CD4-positive, alpha-beta T cell treated with Interleukin-17A for 1 hour (primary cell): ENCODE data around the gene IL17A.
"Not testable (repeated sequence)": the region's sequence is repeated elsewhere in the genome, so short reads cannot be mapped to it uniquely, and the experiment has no call there.

Experiments used
- DNase-seq: peaks from one replicate; pipeline ENCODE4 v3.0.0-alpha.2; 2020

The IL17A gene

DNA sequence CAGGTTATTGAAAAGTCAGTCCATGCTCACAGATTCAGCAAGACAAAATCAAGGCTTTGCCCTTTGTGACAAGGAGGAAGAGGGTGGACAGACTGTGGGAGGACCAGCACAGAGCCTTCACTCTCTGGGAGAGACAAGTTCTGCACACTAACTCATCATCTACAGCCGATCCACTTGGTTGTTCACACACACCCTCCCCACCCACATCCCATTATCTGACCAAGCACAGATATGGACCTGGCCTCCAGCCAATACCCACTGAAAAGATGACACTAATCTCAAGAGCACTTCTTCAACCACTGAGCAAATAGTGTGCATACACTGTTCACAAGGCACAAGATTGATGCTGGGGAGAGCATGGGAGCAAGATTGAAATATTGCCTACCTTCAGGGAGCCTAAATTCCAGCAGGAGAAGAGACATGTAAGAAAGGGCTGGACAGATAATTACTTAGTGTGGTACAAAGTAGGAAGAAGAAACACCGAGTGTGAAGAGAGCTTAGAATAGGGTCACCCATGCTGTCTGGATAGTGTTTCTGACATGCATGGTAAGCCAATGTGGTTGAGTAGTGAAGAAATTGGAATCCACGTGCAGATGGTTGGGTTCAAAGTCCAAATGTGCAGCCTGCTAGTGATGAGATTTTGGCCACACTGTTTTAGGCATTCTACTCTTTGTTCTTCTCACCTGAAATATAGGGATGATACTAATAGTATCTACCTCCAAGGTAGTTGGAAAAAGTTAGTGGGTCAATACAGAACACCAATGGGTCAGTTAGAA is 21.7 kb upstream of the IL17A start:
- no peak for DNase-seq

- no peak for DNase-seq
Measured at GRCh38 chr6:52167267-52167666, 18.9 kb upstream of the IL17A start.

- DNase-seq: not testable (repeated sequence)
Measured at GRCh38 chr6:52168351-52168750, 17.8 kb upstream of the IL17A start.

DNA sequence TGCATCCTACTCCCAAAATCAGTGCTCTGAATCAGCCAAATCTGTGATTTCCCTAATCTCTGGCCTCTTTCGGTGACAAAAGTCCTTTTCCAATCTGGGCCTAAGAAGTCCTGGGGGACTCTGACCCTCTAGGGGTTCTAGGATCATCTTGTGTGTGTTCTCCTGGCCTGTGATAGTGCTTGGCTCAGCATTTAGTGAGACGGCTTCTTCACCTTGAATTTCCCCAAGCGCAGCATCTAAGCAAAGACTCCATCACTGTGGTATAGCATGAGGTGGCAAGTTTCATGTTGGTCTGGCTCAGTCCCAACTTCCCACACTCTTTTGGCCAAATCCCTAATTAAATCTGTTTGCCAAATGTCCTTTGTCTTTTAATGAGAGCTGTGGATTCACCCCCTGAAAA is 12.1 kb upstream of the IL17A start:
- no peak for DNase-seq

- DNase-seq: peak; percentile 36
Measured at GRCh38 chr6:52176550-52176949, 9.6 kb upstream of the IL17A start.

DNA sequence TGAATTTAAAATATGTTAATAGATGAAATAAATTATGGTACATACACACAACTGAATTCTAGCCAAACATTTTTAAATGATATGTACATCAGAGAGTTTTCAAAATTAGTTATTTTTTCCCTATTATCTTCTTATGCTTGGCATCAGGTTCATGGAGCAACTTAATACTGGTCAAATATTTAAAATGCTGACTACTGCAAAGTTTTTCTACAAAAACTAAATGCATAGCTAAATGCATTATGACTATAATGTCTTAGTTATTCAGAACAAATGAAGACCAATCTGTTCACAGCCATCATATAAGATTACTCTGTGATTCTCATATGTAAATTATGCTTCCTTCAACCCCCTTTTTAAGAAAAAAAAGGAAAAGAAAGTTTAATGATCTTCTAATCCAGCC is 8.2 kb upstream of the IL17A start:
- no peak for DNase-seq

GRCh38 chr6:52180787-52181558 is 5.2 kb upstream of the IL17A start:
- no peak for DNase-seq

GRCh38 chr6:52183131-52183713 is 3.0 kb upstream of the IL17A start:
- no peak for DNase-seq

GRCh38 chr6:52186480-52186879 is 305 bp downstream of the IL17A start:
- DNase-seq: no peak

GRCh38 chr6:52187098-52187497 is 923 bp downstream of the IL17A start:
- DNase-seq: no peak

DNA sequence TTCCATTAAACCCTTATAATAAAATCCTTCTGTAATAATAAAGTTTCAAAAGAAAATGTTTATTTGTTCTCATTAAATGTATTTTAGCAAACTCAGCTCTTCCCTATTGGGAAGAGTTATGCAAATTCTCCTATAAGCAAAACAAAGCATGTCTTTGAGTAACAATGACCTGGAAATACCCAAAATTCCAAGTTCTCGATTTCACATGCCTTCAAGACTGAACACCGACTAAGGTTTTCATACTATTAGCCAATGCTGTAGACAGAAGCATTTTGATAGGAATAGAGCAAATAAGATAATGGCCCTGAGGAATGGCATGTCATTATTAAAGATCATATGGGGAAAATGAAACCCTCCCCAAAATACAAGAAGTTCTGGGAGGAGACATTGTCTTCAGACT is 3.8 kb downstream of the IL17A start:
- no peak for DNase-seq

DNA sequence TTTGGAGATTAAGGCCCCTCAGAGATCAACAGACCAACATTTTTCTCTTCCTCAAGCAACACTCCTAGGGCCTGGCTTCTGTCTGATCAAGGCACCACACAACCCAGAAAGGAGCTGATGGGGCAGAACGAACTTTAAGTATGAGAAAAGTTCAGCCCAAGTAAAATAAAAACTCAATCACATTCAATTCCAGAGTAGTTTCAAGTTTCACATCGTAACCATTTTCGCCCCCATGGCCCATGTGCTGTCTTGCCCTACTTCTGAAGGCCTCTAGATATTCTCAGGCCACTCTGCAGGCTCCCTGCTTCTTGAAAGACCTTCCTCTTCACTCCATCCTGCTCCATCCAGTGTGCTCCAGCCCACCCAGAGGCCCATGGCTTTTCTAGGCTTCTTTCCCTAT is 4.2 kb downstream of the IL17A start:
- DNase-seq: no peak

DNA sequence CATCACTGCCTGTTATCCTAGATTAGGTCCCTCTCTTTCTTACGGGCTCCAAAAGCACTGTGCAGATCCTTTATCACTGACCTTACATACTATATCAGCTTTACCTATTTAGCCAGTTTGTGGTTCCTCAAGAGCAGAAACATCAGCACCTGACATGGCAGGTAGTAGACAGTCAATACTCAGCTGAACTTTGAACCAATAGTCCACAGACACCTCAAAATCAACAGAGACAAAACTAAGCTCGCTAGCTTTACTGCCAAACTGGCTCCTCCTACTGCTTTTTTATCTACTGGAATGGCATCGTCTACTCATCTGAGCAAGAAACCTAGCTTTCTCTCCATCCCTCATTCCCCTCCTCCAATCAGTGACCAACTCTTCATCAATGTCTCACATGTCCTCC is 5.6 kb downstream of the IL17A start:
- no peak for DNase-seq

DNA sequence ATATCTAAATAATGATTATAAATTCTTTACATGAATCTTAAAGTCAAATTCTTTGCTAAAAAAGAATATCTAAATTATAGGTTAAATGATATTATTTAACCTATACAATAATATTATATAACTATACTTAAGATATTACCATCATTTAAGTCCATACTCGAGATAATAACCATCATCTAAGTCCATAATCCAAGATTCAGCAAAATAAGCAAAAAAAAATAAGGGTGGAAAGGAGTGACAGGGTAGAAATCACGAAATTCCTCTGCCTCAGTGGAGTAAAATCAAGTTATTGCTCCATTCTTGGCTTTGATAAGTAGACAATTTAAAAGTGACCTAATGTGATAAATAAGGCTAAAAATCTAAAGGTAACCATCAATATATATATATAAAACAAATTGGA is 9.7 kb downstream of the IL17A start:
- DNase-seq: no peak

- not testable (repeated sequence) for DNase-seq
Measured at GRCh38 chr6:52200088-52200487, 13.9 kb downstream of the IL17A start.

DNA sequence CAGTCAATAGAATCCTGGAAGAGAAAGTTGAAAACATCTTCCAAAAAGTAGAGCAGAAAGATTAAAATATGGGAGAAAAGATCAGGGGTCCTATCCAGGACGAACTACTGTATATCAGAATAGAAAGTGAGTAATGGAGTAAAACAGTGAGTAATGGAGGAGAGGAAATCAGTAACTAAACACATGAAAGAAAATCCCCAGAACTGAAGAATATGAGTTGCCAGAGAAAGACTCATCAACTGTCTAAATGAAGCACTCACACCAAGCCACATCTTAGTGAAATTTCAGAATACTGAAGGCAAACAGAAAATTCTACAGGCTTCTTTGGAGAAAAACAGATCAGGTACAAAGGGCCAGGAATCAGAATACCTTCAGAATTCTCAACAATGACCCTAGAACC is 14.9 kb downstream of the IL17A start:
- DNase-seq: no peak

DNA sequence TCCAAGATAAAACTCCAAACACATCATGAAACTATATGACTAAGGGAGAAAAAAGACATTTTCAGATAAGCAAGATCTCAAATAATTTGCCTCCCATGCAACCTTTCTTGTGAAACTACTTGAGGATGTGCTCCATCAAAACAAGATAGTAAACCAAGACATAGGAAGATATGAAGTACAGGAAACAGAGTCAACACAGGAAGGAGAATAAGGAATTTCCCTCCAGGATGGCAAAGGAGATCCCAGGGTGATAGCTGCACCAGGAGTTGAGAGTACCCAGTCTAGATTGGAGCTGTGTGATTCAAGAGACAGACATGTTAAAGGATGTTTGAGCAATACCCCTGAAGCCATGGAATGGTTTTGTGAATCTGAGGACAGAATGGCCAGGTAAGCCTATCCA is 15.3 kb downstream of the IL17A start:
- DNase-seq: no peak

GRCh38 chr6:52207066-52207465 is 20.9 kb downstream of the IL17A start:
- no peak for DNase-seq

GRCh38 chr6:52208612-52209011 is 22.4 kb downstream of the IL17A start:
- no peak for DNase-seq

DNA sequence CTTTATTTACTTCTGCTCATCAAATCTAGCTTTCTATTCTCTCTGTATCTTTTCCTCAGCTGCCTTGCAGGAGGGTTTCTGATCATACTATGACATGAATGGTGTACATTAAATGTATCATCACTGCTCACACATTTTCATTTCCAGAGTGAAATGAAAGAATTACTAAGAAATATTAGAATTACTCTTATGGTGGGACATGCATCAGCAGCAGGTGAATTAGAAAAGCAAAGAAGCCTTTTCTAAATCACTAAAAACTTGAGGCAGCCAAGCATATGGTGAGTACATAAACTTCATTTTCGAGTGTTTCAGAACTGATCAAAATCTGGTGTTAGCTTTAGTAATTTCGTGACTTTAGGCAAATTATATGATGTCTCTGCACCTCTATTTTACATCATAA is 23.6 kb downstream of the IL17A start:
- DNase-seq: no peak

DNA sequence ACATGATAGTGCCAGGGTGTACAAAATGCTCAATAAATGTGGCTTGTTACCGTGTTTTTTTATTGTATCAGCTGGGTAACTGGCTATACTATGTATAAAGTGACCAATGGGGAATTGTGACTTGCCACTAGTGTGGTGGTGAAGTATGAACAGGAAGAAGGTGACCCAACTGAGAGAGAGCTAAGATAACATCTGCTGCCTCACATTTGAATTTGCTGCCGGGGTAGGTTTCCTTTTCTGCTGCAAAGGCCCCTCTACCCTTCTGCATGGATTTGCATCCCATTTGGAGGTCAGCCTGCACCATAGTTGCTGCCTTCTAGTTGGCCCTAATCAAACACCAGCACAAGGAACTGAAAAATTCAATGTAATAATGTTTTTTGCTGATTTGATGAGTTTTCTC is 24.1 kb downstream of the IL17A start:
- DNase-seq: no peak

DNA sequence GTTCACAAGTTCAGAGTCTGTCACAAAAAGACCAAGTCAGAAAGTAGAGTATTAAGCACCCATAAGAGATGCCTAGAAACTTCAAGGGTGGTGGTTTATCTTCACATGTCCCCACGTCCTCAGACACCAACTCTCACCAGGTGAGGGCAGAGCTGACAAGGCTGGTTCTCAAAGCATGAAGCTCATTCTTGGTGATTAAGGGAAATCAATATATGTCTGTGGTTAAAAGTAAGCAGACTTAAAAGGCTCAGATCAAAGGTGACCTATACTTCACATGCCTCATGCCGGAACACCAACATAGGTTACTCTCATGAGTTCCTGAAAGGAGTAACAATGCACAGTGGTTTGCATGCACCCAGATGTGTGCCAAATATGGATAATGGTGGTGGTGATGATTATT is 27.0 kb downstream of the IL17A start:
- peak; percentile 21 for DNase-seq

- no peak for DNase-seq
Measured at GRCh38 chr6:52215787-52216186, 29.6 kb downstream of the IL17A start.

- no peak for DNase-seq
Measured at GRCh38 chr6:52216932-52217575, 30.9 kb downstream of the IL17A start.
